SK-N-DZ (cell line): ENCODE results near the gene CFHR5.
"Not testable (repeated sequence)": the region's sequence is repeated elsewhere in the genome, so short reads cannot be mapped to it uniquely, and the experiment has no call there.

Experiments
- DNase-seq: peaks from one replicate; pipeline ENCODE4 v3.0.0-alpha.2; 2015; ENCODE audit warnings: low spot score
- small RNA-seq, 2 experiments: library from RNA; depleted of rRNA; stranded (forward); fragments of <200 nt; gene quantifications; one replicate each; pipeline ENCODE3, GENCODE V24; 2014

Gene CFHR5

GRCh38 chr1:197017558-197018146 lies 40.3 kb downstream of the CFHR5 start:
- DNase-seq, result peak; percentile 46

GRCh38 chr1:197021716-197022115 lies 44.4 kb downstream of the CFHR5 start:
- no peak for DNase-seq

DNA sequence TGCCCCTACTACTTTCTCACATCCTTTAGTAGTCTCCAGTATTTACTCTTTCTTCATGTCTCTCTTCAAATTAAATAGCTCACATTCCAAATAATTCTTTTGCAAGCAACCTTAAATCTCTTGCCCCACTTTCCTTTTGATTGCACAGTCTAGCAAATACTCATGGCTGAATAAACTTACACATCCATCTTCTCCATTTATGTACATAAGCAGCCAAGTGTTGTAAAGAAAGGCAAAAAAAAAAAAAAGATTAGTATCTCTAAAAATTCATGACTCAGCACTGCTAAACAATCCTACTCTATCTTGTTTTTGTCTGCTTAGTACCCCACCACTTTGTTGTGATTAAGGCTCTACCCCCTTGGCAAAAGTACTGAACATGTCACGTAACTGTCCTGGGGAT lies 47.1 kb downstream of the CFHR5 start:
- no peak for DNase-seq

- no peak for DNase-seq
These were observed 50.0 kb downstream of the CFHR5 start for GRCh38 chr1:197027359-197027758.

GRCh38 chr1:197029749-197030148 lies 52.4 kb downstream of the CFHR5 start:
- no peak for DNase-seq

GRCh38 chr1:197034631-197035339 lies 57.4 kb downstream of the CFHR5 start:
- not testable (repeated sequence) for DNase-seq

DNA sequence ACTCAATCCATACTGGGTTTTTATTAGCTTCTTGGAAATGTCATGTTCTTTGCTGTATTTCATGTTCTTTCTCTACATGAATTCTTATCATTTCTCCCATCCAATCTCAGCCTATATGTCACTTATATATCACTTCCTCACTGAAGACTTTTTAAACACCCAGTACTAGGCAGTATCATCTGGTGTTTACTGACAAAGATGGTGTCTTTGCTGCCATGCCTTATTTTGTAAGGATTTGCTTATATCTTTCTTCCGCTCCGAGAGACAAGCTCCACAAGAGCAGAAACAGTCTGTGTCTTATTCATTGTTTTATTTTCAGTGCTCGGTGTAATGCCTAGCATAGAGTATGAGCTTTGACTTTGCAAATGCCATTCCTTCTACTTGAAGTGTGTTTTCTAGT lies 59.5 kb downstream of the CFHR5 start:
- no peak for DNase-seq

GRCh38 chr1:197041486-197042353 lies 64.4 kb downstream of the CFHR5 start:
- DNase-seq, result no peak

- DNase-seq, result no peak
These were observed 65.5 kb downstream of the CFHR5 start for GRCh38 chr1:197042676-197043341.

DNA sequence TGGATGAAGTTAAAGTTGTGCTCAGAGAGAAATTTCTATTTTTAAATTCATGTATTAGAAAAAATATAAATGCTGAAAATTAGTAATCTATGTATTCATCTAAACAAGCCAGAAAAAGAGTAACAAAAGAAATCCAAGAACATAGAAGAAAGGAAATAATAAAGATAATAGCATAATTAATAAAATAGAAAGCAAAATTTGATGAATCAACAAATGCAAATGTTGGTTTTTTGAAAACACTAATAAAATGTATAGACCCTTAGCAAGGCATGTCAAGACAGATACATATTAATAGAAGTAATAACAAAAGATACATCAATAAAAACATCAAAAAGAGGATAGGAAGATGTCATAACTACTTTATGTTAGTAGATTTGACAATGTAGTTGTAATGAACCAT lies 71.7 kb downstream of the CFHR5 start:
- no peak for DNase-seq

Small RNA genes lying within 50 kb of the gene (small RNA-seq; reads per million reads assigned to genes)
- 0 reads per million in 2 experiments for gene AL139418.1
